ENCODE data around the gene SLC37A3.

The SLC37A3 gene

DNA sequence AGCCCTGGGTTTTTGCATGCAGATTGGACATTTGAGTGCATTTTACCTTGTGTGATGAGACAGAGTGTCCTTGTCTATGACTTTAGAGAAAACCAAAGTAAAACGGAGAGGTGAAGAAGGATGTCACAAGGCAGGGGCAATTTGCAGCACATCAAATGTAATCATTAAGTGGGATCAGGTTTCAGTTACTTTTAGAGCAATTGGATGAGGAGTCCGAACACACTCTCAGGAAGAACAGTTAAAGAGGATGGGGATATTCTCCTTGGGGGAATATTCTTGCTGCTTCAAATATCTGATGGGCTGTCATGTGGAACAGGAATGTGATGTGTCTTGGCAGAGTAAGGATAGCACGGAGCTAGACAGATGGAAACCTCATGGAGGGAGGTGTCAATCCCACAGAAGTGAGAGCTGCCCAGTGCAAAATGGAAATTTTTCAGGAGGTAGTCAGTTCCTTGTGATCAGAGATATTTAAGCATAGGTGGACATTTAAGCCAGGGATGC, 6.3 kb upstream of the SLC37A3 start:
- Histone ChIP-seq H3K27ac (no peak overlapping the region; a peak in 1 of 22 replicates), H3K4me1 (peaks cover 12 to 35% (median 15%) of the 10 kb centered on the region in 10 experiments), H4K20me1 (no peaks in the 10 kb centered on the region), H3K27me3 (no peaks in the 10 kb centered on the region), H3K9ac (no peak overlapping the region), H3K9me3 (replicated peaks in 1 of 11) (no peaks in the 10 kb centered on the region), H3K4me2 (peak overlapping the region; percentile 57 to 85 (median 79); a peak in 19 of 22 replicates), H3K4me3 (no peak overlapping the region), H3K36me3 (no peaks in the 10 kb centered on the region)
- TF ChIP-seq Cebpa-rat (IDR thresholded peaks at IDR 0.05), result no peak

DNA sequence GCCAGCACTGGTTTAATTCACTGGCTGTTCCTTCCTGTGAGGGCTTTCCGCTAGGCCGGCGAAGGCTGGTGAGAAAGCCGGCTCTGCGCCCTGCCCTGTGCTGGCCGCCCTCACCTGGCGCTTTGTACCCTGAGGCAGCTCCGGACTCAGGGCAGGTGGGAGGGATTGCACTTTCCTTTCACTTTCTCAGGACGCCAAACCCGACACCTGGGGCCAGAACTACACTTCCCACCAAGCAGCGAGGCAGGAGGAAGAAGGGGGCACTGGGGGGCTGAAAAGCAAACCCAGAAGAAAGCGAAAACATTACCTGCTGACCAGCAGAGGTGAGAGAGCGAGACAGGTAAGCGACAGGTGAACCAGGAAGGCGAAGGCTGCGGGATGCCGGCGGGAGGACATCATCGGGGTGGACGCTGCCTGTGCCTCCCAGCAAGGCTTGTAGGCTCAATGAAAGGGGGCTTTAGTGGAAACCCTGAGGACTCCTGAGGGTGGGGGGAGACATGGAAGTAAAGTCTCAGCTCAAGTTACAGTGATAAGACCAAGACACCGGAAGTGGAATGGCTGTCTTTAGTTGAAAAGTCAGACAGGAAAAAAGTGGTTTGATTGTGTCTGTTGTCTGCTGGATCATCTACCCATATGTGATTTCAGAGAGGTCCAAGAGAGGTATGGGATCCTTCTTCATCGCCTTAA, 5.7 kb upstream of the SLC37A3 start, which contains the start of gene RAB19:
Gene RAB19, plus strand, starts transcription at position 181 of the 687 bp plus-strand sequence. CDS start 3,589 bp downstream, outside the sequence.
- Histone ChIP-seq H4K20me1 (no peaks in the 10 kb centered on the region), H3K4me2 (peak within 1 kb of the TSS; percentile 57 to 85 (median 79)), H3K27me3 (no peaks in the 10 kb centered on the region), H3K9me3 (replicated peaks in 1 of 11) (no peaks in the 10 kb centered on the region), H3K36me3 (no peaks in the 10 kb centered on the region), H3K4me1 (peaks cover 12 to 35% (median 15%) of the 10 kb centered on the region in 10 experiments), H3K9ac (peak within 1 kb of the TSS in 4 of 11 experiments; percentile 5 to 24 (median 22); a peak in 1 of 22 replicates), H3K27ac (peak within 1 kb of the TSS in 6 of 11 experiments; percentile 4 to 40 (median 20); a peak in 5 of 22 replicates), H3K4me3 (peak within 1 kb of the TSS in 4 of 10 experiments; percentile 12 to 45 (median 28); a peak in 5 of 20 replicates)
- no peak for TF ChIP-seq Cebpa-rat (IDR thresholded peaks at IDR 0.05)

DNA sequence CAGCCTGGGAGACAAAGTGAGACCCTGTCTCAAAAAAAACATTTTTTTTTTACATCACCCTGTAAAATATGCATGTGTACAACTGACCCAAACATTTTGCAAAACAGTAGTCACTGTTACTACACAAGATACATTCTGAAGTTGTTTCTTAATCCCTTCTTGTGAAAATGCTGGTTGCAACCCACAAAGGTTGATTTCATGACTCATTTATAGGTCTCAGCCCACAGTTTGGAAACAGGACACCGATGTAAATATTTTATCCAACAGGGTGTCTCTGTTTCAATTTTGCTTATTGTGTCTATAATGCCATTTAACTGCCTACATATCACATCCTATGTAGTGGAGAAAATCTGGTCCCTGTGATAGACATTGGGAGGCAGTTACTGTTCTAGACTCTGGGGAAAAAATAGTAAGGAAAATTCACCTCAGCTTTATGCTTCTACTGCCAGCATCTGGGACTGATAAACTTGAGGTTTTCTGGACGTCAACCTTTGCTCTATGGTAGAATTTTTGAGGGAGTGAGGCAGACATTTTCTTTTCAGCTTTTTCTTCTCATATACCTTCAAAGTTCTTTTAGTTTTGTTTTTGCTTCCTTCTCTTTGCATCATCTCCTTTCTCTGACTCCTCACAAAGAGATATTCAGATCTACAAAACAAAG, 4.0 kb upstream of the SLC37A3 start:
- H3K27ac ChIP-seq, result peak overlapping the region in 2 of 11 experiments; percentile 22 to 33; a peak in 3 of 22 replicates
- H3K9me3 ChIP-seq (replicated peaks in 1 of 11), result no peaks in the 10 kb centered on the region
- H3K27me3 ChIP-seq, result no peaks in the 10 kb centered on the region
- TF ChIP-seq Cebpa-rat (IDR thresholded peaks at IDR 0.05), result no peak
- H3K36me3 ChIP-seq, result no peaks in the 10 kb centered on the region
- peaks cover 0 to 2% (median 0%) of the 10 kb centered on the region in 11 experiments; a peak in 2 of 22 replicates for H4K20me1 ChIP-seq
- H3K4me1 ChIP-seq, result peaks cover 13 to 36% (median 18%) of the 10 kb centered on the region in 10 experiments
- peak overlapping the region in 6 of 11 experiments; percentile 6 to 40 (median 22); a peak in 10 of 22 replicates for H3K4me2 ChIP-seq
- no peak overlapping the region for H3K4me3 ChIP-seq
- H3K9ac ChIP-seq, result no peak overlapping the region

DNA sequence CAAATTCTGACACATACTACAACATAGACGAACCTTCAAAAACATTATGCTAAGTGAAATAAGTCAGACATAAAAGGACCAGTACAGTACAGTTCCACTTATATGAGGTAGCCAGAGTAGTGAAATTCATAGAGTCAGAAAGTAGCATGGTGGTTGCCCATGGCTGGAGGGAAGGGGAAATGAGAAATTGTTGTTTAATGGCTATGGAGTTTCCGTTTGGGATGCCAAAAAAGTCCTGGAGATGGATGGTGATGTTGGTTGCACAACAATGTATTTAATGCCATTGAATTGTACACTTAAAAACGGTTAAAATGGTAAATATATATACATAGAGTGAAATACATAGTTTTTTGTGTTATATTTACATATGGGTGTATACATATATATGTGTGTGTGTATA, 2.1 kb upstream of the SLC37A3 start:
- H3K4me1 ChIP-seq, result peaks cover 25 to 56% (median 35%) of the 10 kb centered on the region in 10 experiments
- H3K27me3 ChIP-seq, result no peaks in the 10 kb centered on the region
- no peak overlapping the region for H3K9ac ChIP-seq
- H3K36me3 ChIP-seq, result peaks cover 0 to 8% (median 0%) of the 10 kb centered on the region in 11 experiments; a peak in 4 of 22 replicates
- H3K4me3 ChIP-seq, result no peak overlapping the region
- no peak overlapping the region for H3K27ac ChIP-seq
- peaks cover 0 to 19% (median 14%) of the 10 kb centered on the region in 11 experiments; a peak in 14 of 22 replicates for H4K20me1 ChIP-seq
- H3K9me3 ChIP-seq (replicated peaks in 1 of 11), result no peaks in the 10 kb centered on the region
- H3K4me2 ChIP-seq, result no peak overlapping the region
- TF ChIP-seq Cebpa-rat (IDR thresholded peaks at IDR 0.05), result no peak

DNA sequence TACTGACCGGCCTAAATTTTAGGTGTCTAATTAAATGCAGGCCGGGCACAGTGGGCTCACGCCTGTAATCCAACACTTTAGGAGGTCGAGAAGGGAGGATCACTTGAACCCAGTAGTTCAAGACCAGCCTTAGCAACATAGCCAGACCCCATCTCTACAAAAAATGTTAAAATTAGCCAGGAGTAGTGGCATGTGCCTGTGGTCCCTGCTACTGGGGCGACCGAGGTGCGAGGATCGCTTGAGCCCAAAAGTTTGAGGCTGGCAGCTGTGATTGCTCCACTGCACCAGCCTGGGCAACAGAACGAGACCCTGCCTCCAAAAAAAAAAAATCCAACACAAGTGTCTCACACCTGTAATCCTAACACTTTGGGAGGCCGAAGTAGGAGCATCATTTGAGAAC, 491 bp upstream of the SLC37A3 start:
- H3K4me1 ChIP-seq, result peaks cover 16 to 60% (median 30%) of the 10 kb centered on the region in 10 experiments
- no peak overlapping the region for H3K27ac ChIP-seq
- H4K20me1 ChIP-seq, result peaks cover 0 to 32% (median 27%) of the 10 kb centered on the region in 11 experiments; a peak in 14 of 22 replicates
- H3K9ac ChIP-seq, result no peak overlapping the region
- H3K9me3 ChIP-seq (replicated peaks in 1 of 11), result peaks cover 0 to 5% (median 1%) of the 10 kb centered on the region in 11 experiments; a peak in 3 of 22 replicates
- H3K4me2 ChIP-seq, result peak overlapping the region; percentile 62 to 99 (median 84)
- H3K4me3 ChIP-seq, result peak overlapping the region; percentile 70 to 99 (median 87); a peak in 16 of 20 replicates
- H3K36me3 ChIP-seq, result peaks cover 0 to 23% (median 8%) of the 10 kb centered on the region in 11 experiments; a peak in 15 of 22 replicates
- no peak for TF ChIP-seq Cebpa-rat (IDR thresholded peaks at IDR 0.05)
- no peaks in the 10 kb centered on the region; a peak in 1 of 22 replicates for H3K27me3 ChIP-seq

DNA sequence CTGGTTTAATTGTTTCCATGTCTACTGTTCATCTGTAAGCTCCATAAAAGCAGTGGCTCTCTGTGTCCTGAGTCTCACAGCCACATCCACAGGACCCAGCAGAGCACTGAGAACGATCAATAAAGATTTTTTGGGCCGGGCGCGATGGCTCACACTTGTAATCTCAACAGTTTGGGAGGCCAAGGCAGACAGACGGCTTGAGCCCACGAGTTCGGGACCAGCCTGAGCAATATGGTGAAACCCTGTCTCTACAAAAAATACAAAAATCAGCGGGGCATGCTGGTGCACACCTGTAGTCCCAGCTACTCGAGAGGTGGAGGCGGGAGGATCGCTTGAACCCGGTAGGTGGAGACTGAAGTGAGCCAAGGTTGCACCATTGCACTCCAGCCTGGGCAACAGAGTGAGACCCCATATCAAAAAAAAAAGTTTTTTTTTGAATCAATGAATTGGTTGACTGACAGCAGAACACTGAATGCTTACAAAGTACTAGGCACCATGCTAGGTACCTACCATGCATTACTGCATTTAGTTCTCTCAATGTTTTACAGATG, 4.5 kb downstream of the SLC37A3 start:
- peaks cover 0 to 41% (median 16%) of the 10 kb centered on the region in 11 experiments; a peak in 16 of 22 replicates for H3K36me3 ChIP-seq
- peaks cover 0 to 81% (median 56%) of the 10 kb centered on the region in 11 experiments; a peak in 16 of 22 replicates for H4K20me1 ChIP-seq
- peak overlapping the region in 2 of 11 experiments; percentile 43 to 89; a peak in 2 of 22 replicates for H3K27ac ChIP-seq
- peak overlapping the region; percentile 8 to 99 (median 91); a peak in 19 of 22 replicates for H3K4me2 ChIP-seq
- H3K27me3 ChIP-seq, result peaks cover 0 to 18% (median 0%) of the 10 kb centered on the region in 11 experiments; a peak in 5 of 22 replicates
- peaks cover 0 to 9% (median 4%) of the 10 kb centered on the region in 11 experiments; a peak in 3 of 22 replicates for H3K9me3 ChIP-seq (replicated peaks in 1 of 11)
- H3K4me3 ChIP-seq, result peak overlapping the region in 2 of 10 experiments; percentile 6 to 43; a peak in 3 of 20 replicates
- peaks cover 57 to 85% (median 73%) of the 10 kb centered on the region in 10 experiments for H3K4me1 ChIP-seq
- no peak overlapping the region; a peak in 1 of 22 replicates for H3K9ac ChIP-seq
- TF ChIP-seq Cebpa-rat (IDR thresholded peaks at IDR 0.05), result no peak

DNA sequence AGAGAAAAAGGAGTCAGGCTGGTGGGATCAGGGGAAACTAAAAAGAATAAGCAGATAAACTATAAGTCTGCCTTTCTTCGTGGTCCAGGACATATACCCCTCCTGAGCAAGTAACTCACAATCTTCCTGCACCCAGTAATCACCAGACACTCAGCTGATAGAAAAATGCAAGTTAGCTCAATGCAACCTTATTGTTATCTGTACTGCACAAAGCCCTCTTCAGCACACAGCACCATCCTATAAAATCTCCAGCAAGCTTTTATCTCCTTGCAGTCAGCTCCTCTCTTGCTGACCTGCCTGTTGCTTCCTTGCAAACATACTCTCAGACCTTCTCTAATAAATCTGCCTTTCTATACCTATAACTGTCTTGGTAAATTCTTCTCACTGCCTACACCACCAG, 6.7 kb downstream of the SLC37A3 start:
- Histone ChIP-seq H3K4me3 (peak overlapping the region in 5 of 10 experiments; percentile 3 to 59 (median 36); a peak in 6 of 20 replicates), H4K20me1 (peaks cover 0 to 90% (median 68%) of the 10 kb centered on the region in 11 experiments; a peak in 16 of 22 replicates)

More for the DNA sequence above, 6.7 kb downstream of the SLC37A3 start:
- Histone ChIP-seq H3K4me1 (peaks cover 56 to 95% (median 74%) of the 10 kb centered on the region in 10 experiments), H3K9ac (peak overlapping the region in 9 of 11 experiments; percentile 49 to 78 (median 71); a peak in 16 of 22 replicates), H3K36me3 (peaks cover 0 to 56% (median 28%) of the 10 kb centered on the region in 11 experiments; a peak in 18 of 22 replicates), H3K27me3 (peaks cover 0 to 18% (median 0%) of the 10 kb centered on the region in 11 experiments; a peak in 5 of 22 replicates), H3K4me2 (peak overlapping the region; percentile 86 to 99 (median 91)), H3K9me3 (replicated peaks in 1 of 11) (peaks cover 0 to 9% (median 4%) of the 10 kb centered on the region in 11 experiments; a peak in 4 of 22 replicates), H3K27ac (peak overlapping the region in 10 of 11 experiments; percentile 24 to 94 (median 89); a peak in 19 of 22 replicates)
- TF ChIP-seq Cebpa-rat (IDR thresholded peaks at IDR 0.05), result no peak
